Stimulated activated CD4-positive, alpha-beta T cell treated with anti-CD3 and anti-CD28 coated beads, TNF-alpha, amount 100 ng/mL, for 4 hours (primary cell): ENCODE measurements around the gene DUXA.

Experiments used
- DNase-seq, 3 experiments: peaks; one replicate each; pipeline ENCODE4 v3.0.0-alpha.2; 2020; ENCODE audit warnings: low read depth in 3 of 3

DUXA gene

GRCh38 chr19:57105976-57106721 lies 61.1 kb downstream of the DUXA start:
- DNase-seq, result no peak
